ENCODE results near the gene HACD2. TPM values are rescaled to one million over a fixed set of nuclear protein-coding genes. Genes with fewer than 3 reads are reported as not detected.

HACD2 gene
- total RNA-seq, 1 experiment from 2014 or later: 97.7 TPM

DNA sequence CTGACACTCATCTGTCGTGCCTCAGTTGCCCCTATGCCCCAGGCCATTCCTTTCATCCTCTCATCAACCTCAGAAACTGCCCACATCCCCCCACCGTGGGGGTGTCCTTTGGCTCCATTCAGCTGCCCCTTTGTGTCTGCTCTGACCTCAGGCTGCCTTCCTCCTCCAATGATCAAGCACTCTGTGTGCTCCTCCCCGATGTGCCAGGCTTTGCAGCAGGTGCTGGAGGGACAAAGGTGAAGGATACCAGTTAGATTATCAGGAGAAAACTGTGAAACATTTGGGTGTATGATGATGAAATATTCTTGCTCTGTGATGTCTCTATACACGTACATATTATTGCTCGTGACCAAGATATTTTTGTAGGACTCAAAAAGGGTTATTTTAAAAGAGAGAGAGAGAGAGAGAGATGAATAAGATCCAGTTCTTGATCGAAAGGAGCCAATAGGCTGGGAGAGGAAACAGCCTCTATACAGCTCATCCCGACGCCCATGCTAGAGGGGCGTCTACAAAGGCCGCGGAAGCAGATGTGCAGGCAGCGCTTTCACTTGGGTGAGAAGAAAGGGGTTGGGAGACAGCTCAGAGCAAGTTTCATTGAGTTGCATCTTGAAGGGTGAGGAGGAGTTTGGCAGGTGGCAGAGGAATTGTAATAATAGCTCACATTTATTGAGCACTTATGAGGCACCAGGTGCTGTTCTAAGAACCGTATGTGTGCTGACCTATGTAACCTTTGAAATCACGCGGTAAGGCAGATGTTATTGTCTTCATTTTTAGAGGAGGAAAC, 107.7 kb downstream of the HACD2 start:
- no TSS peak for BruUV-seq (replicated peaks)
- TF ChIP-seq, protein P1, sequence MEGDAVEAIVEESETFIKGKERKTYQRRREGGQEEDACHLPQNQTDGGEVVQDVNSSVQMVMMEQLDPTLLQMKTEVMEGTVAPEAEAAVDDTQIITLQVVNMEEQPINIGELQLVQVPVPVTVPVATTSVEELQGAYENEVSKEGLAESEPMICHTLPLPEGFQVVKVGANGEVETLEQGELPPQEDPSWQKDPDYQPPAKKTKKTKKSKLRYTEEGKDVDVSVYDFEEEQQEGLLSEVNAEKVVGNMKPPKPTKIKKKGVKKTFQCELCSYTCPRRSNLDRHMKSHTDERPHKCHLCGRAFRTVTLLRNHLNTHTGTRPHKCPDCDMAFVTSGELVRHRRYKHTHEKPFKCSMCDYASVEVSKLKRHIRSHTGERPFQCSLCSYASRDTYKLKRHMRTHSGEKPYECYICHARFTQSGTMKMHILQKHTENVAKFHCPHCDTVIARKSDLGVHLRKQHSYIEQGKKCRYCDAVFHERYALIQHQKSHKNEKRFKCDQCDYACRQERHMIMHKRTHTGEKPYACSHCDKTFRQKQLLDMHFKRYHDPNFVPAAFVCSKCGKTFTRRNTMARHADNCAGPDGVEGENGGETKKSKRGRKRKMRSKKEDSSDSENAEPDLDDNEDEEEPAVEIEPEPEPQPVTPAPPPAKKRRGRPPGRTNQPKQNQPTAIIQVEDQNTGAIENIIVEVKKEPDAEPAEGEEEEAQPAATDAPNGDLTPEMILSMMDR (IDR thresholded peaks at IDR 0.05; ENCODE audit: unreplicated experiment): no peak
- Mint-ChIP-seq H3K4me3 (ENCODE audit: unreplicated experiment) (no peak overlapping the region), H3K4me1 (ENCODE audit: insufficient read depth, unreplicated experiment) (peaks cover 4% of the 10 kb centered on the region), H3K27me3 (ENCODE audit: insufficient read depth, unreplicated experiment) (peaks cover 56% of the 10 kb centered on the region), H3K36me3 (ENCODE audit: insufficient read depth, unreplicated experiment) (no peaks in the 10 kb centered on the region), H3K27ac (ENCODE audit: low read depth, unreplicated experiment) (no peak overlapping the region), H3K9me3 (ENCODE audit: unreplicated experiment) (no peaks in the 10 kb centered on the region)
- CTCF ChIA-PET: interaction anchor here (0.5 to 1.2 kb wide), 5 partner anchors 111 to 209 kb away, joined by 3 to 4 read pairs (median 3); no protein-coding TSS in a partner anchor
- POLR2A ChIA-PET: no interaction called here
- intact Hi-C loops (cut with micrococcal nuclease): no loop called here
- no peak for DNase-seq (ENCODE audit: unreplicated experiment)

DNA sequence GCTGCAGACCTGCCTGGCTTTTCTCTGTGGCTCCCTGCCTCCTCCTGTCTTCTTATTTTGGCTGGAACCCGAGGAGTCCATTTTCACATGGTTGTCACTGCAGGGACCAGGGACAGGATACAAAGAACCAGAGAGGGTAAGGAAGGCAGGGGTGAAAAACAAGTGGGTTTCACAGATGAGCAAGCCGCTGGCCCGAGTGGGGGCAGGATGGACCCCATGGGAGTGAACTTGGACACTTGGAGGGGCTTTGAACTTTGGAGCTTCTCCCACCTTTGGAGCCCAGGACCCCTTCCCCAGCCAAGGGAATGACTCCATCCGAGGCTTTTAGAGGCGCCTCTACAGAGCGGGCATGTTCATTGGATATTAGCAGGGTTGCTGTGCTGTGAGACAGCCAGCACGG, 109.1 kb downstream of the HACD2 start:
- Mint-ChIP-seq H3K36me3 (ENCODE audit: insufficient read depth, unreplicated experiment) (no peaks in the 10 kb centered on the region), H3K9me3 (ENCODE audit: unreplicated experiment) (no peaks in the 10 kb centered on the region), H3K4me3 (ENCODE audit: unreplicated experiment) (no peak overlapping the region), H3K4me1 (ENCODE audit: insufficient read depth, unreplicated experiment) (peaks cover 4% of the 10 kb centered on the region), H3K27me3 (ENCODE audit: insufficient read depth, unreplicated experiment) (peaks cover 56% of the 10 kb centered on the region), H3K27ac (ENCODE audit: low read depth, unreplicated experiment) (no peak overlapping the region)
- DNase-seq (ENCODE audit: unreplicated experiment): no peak
- TF ChIP-seq, protein P1 (IDR thresholded peaks at IDR 0.05; ENCODE audit: unreplicated experiment): no peak
- ChIA-PET CTCF (no interaction called here), POLR2A (no interaction called here)
- BruUV-seq (replicated peaks): no TSS peak
- intact Hi-C loops (cut with micrococcal nuclease): no loop called here

DNA sequence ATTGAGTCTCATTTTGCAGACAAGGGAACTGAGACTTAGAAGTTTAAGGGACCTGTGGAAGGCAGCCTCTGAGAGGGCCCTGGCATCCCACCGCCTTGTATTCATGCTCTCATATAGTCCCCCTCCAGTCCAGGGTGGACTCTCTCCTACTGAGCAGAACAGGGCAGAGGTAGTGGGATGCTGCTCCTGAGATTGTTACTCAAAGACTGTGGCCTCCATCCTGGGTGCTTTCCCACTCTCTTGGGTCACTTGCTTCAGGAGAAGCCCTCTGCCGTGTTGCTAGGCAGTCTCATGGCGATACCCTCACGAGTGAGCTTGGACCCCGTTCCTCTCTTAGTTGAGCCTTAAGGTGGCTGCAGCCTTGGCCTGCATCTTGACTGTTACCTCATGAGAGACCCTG, 113.7 kb downstream of the HACD2 start:
- no peak overlapping the region for H3K4me3 Mint-ChIP-seq (ENCODE audit: unreplicated experiment)
- H3K36me3 Mint-ChIP-seq (ENCODE audit: insufficient read depth, unreplicated experiment): no peaks in the 10 kb centered on the region
- intact Hi-C loops (cut with micrococcal nuclease): no loop called here
- TF ChIP-seq, protein P1 (IDR thresholded peaks at IDR 0.05; ENCODE audit: unreplicated experiment): no peak
- H3K4me1 Mint-ChIP-seq (ENCODE audit: insufficient read depth, unreplicated experiment): peaks cover 4% of the 10 kb centered on the region
- BruUV-seq (replicated peaks): no TSS peak
- no peaks in the 10 kb centered on the region for H3K9me3 Mint-ChIP-seq (ENCODE audit: unreplicated experiment)
- H3K27me3 Mint-ChIP-seq (ENCODE audit: insufficient read depth, unreplicated experiment): peaks cover 40% of the 10 kb centered on the region
- CTCF ChIA-PET: no interaction called here
- H3K27ac Mint-ChIP-seq (ENCODE audit: low read depth, unreplicated experiment): no peak overlapping the region
- POLR2A ChIA-PET: no interaction called here
- DNase-seq (ENCODE audit: unreplicated experiment): no peak

DNA sequence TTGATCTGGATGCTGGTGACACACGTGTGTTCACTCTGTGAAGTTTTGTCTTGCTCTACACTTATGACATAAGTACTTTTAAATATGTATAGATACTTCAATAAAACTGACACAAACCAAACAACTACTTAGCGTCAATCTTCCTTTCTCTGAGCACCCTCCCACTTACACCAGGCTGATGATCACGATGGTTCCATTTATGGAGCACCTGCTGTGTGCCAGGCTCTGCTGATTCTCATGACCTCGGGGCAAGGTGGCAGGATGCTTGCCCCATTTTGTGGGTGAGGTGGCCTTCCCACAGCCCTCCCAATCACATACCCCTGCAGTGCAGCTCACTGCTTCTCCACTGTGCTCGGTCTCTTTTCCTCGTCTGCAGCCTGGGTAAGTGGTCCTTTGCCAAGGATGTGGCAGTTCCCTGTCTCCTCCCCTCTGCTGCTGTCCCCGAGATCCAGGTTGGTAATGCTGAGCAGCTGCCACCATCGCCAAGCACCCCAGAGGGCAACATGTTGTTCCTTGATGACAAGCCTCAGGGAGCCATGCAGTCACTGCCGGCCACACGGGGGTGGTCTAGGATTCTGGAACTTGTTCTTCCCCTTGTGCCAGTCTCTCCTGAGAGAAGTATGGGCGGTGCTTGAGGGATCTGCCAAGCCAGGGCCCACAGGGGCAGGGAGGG, 115.4 kb downstream of the HACD2 start:
- Mint-ChIP-seq H3K4me1 (ENCODE audit: insufficient read depth, unreplicated experiment) (no peaks in the 10 kb centered on the region), H3K36me3 (ENCODE audit: insufficient read depth, unreplicated experiment) (no peaks in the 10 kb centered on the region), H3K9me3 (ENCODE audit: unreplicated experiment) (no peaks in the 10 kb centered on the region), H3K27ac (ENCODE audit: low read depth, unreplicated experiment) (no peak overlapping the region), H3K4me3 (ENCODE audit: unreplicated experiment) (no peak overlapping the region), H3K27me3 (ENCODE audit: insufficient read depth, unreplicated experiment) (peaks cover 40% of the 10 kb centered on the region)
- BruUV-seq (replicated peaks): no TSS peak
- DNase-seq (ENCODE audit: unreplicated experiment): no peak
- intact Hi-C loops (cut with micrococcal nuclease): no loop called here
- POLR2A ChIA-PET: no interaction called here
- CTCF ChIA-PET: no interaction called here
- TF ChIP-seq, protein P1 (IDR thresholded peaks at IDR 0.05; ENCODE audit: unreplicated experiment): no peak

All from MCF 10A (cell line).